SK-N-SH treated with all-trans-retinoic acid at 6 μM for 48 hours (cell line): ENCODE measurements around the gene TMED7.

Experiments
- ATAC-seq: fragments of 200-7000 bp; cut with Tn5 transposase; 3 replicates; pipeline ENCODE4 v1.9.1; 2020; ENCODE audit warnings: mild to moderate bottlenecking, moderate library complexity
- ARNTL ChIP-seq: fragments of 450-650 bp; formaldehyde crosslinking; IDR thresholded peaks from 2 replicates; pipeline ENCODE4 v1.5.0; 2020; ENCODE audit warnings: low read depth, mild to moderate bottlenecking, moderate library complexity, borderline replicate concordance
- BACH2 ChIP-seq: fragments of 250-450 bp; sonication (Bioruptor Pico); IDR thresholded peaks from 2 replicates; pipeline ENCODE4 v1.9.0; 2021; ENCODE audit warnings: mild to moderate bottlenecking, borderline replicate concordance
- CSDC2 ChIP-seq: fragments of 250-450 bp; sonication (Bioruptor Pico); IDR thresholded peaks from 2 replicates; pipeline ENCODE4 v1.5.0; 2020; ENCODE audit warnings: mild to moderate bottlenecking, moderate library complexity
- ESRRG ChIP-seq: fragments of 250-450 bp; sonication (Bioruptor Pico); IDR thresholded peaks from 2 replicates; pipeline ENCODE4 v1.6.1; 2021; ENCODE audit warnings: mild to moderate bottlenecking
- GLIS3 ChIP-seq: fragments of 250-450 bp; sonication (Bioruptor Pico); IDR thresholded peaks from 2 replicates; pipeline ENCODE4 v1.5.0; 2020; ENCODE audit warnings: mild to moderate bottlenecking, moderate library complexity
- ISL1 ChIP-seq: fragments of 250-450 bp; sonication (Bioruptor Pico); IDR thresholded peaks from 2 replicates; pipeline ENCODE4 v2.1.2; 2022; ENCODE audit warnings: mild to moderate bottlenecking, moderate library complexity
- OSR1 ChIP-seq: fragments of 250-450 bp; sonication (Bioruptor Pico); IDR thresholded peaks from 2 replicates; pipeline ENCODE4 v1.8.0; 2022; ENCODE audit warnings: moderate library complexity, mild to moderate bottlenecking, inconsistent platforms
- PPARA ChIP-seq: fragments of 250-450 bp; sonication (Bioruptor Pico); IDR thresholded peaks from 2 replicates; pipeline ENCODE4 v1.5.0; 2020; ENCODE audit warnings: mild to moderate bottlenecking, borderline replicate concordance
- RARB ChIP-seq: fragments of 250-450 bp; sonication (Bioruptor Pico); IDR thresholded peaks from 2 replicates; pipeline ENCODE4 v1.8.0; 2021; ENCODE audit warnings: mild to moderate bottlenecking, moderate library complexity
- TCF4 ChIP-seq: fragments of 250-450 bp; sonication (Bioruptor Pico); IDR thresholded peaks from 2 replicates; pipeline ENCODE4 v1.8.0; 2021; ENCODE audit warnings: mild to moderate bottlenecking, moderate library complexity, borderline replicate concordance
- TOX ChIP-seq: fragments of 250-450 bp; sonication (Bioruptor Pico); IDR thresholded peaks from 2 replicates; pipeline ENCODE4 v1.8.0; 2021; ENCODE audit warnings: mild to moderate bottlenecking, moderate library complexity, borderline replicate concordance
- ZC3H10 ChIP-seq: fragments of 250-450 bp; sonication (Bioruptor Pico); IDR thresholded peaks from 2 replicates; pipeline ENCODE4 v1.5.1; 2021; ENCODE audit warnings: mild to moderate bottlenecking, moderate library complexity
- ZFP3 ChIP-seq: fragments of 250-450 bp; sonication (Bioruptor Pico); IDR thresholded peaks from 2 replicates; pipeline ENCODE4 v1.5.0; 2020; ENCODE audit warnings: mild to moderate bottlenecking, moderate library complexity
- ZFP30 ChIP-seq: fragments of 450-650 bp; formaldehyde crosslinking; IDR thresholded peaks from 2 replicates; pipeline ENCODE4 v1.5.0; 2022; ENCODE audit warnings: mild to moderate bottlenecking, moderate library complexity
- ZNF565 ChIP-seq: fragments of 450-650 bp; formaldehyde crosslinking; conservative IDR thresholded peaks from 2 replicates; pipeline ENCODE4 v1.5.0; 2020; ENCODE audit warnings: low read depth, mild to moderate bottlenecking, moderate library complexity
- ZNF70 ChIP-seq: fragments of 450-650 bp; formaldehyde crosslinking; IDR thresholded peaks from 2 replicates; pipeline ENCODE4 v1.5.0; 2020; ENCODE audit warnings: mild to moderate bottlenecking, moderate library complexity
- TF ChIP-seq, protein P1 (sequence below): fragments of 250-450 bp; sonication (Bioruptor Pico); IDR thresholded peaks from 2 replicates; pipeline ENCODE4 v1.5.1; 2021; ENCODE audit warnings: mild to moderate bottlenecking, moderate library complexity
- TF ChIP-seq, protein P2 (sequence below): fragments of 250-450 bp; sonication (Bioruptor Pico); IDR thresholded peaks from 2 replicates; pipeline ENCODE4 v1.5.1; 2020; ENCODE audit warnings: low read depth, mild to moderate bottlenecking, moderate library complexity
- TF ChIP-seq, protein P3 (sequence below): fragments of 250-450 bp; sonication (Bioruptor Pico); IDR thresholded peaks from 2 replicates; pipeline ENCODE4 v1.8.0; 2020; ENCODE audit warnings: mild to moderate bottlenecking, moderate library complexity, borderline replicate concordance
- TF ChIP-seq, protein P4 (sequence below): fragments of 250-450 bp; sonication (Bioruptor Pico); IDR thresholded peaks from 2 replicates; pipeline ENCODE4 v1.5.0; 2020; ENCODE audit warnings: mild to moderate bottlenecking, moderate library complexity

Gene TMED7

DNA sequence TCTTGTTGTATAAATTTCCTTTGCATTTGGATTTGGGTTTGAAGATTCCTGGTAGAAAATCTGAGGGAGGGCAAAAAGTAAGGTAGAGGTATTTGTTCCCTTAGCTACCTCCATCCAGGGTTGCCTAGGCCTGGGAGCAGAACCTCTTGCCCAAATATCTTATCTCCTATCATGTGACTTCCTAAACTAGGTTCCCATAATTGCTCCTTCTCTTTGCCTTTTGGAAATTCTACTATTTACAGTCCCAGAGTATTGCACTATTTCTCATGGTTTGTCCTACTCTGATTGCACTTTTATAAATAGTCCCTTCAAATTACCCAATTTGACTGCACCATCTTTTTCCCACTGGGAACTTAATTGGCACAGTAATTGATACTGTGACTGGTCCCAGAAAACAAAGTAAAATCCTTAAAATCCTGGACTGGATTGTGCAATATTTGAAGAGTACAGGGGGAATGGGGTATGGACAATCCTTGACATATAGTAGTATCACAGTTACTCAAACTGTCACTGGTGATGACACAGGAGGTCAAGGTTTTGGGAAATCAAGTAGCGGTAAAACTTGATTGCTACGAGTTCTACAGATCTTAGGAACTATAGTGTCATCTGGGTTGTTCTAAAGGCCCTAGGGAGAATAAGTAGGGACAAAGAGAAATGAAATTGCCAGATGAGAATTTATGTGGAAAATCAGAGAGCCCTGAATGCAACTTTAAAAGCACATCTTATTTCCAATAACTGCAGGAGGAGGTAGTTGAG lies 31.5 kb upstream of the TMED7 start:
- TF ChIP-seq BACH2 (CRISPR knock-in tag) (no peak), ISL1 (CRISPR knock-in tag) (no peak), ARNTL (no peak), ESRRG (CRISPR knock-in tag) (no peak), RARB (CRISPR knock-in tag) (no peak), ZFP3 (CRISPR knock-in tag) (no peak), OSR1 (CRISPR knock-in tag) (no peak), ZNF70 (CRISPR knock-in tag) (no peak), TCF4 (CRISPR knock-in tag) (no peak), TOX (CRISPR knock-in tag) (no peak)
- TF ChIP-seq, protein P1, sequence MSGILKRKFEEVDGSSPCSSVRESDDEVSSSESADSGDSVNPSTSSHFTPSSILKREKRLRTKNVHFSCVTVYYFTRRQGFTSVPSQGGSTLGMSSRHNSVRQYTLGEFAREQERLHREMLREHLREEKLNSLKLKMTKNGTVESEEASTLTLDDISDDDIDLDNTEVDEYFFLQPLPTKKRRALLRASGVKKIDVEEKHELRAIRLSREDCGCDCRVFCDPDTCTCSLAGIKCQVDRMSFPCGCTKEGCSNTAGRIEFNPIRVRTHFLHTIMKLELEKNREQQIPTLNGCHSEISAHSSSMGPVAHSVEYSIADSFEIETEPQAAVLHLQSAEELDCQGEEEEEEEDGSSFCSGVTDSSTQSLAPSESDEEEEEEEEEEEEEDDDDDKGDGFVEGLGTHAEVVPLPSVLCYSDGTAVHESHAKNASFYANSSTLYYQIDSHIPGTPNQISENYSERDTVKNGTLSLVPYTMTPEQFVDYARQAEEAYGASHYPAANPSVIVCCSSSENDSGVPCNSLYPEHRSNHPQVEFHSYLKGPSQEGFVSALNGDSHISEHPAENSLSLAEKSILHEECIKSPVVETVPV (CRISPR knock-in tag): no peak
- TF ChIP-seq, protein P2, sequence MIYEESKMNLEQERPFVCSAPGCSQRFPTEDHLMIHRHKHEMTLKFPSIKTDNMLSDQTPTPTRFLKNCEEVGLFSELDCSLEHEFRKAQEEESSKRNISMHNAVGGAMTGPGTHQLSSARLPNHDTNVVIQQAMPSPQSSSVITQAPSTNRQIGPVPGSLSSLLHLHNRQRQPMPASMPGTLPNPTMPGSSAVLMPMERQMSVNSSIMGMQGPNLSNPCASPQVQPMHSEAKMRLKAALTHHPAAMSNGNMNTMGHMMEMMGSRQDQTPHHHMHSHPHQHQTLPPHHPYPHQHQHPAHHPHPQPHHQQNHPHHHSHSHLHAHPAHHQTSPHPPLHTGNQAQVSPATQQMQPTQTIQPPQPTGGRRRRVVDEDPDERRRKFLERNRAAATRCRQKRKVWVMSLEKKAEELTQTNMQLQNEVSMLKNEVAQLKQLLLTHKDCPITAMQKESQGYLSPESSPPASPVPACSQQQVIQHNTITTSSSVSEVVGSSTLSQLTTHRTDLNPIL (CRISPR knock-in tag): no peak
- ATAC-seq: no peak; the same call in 2 of the 3 replicates

DNA sequence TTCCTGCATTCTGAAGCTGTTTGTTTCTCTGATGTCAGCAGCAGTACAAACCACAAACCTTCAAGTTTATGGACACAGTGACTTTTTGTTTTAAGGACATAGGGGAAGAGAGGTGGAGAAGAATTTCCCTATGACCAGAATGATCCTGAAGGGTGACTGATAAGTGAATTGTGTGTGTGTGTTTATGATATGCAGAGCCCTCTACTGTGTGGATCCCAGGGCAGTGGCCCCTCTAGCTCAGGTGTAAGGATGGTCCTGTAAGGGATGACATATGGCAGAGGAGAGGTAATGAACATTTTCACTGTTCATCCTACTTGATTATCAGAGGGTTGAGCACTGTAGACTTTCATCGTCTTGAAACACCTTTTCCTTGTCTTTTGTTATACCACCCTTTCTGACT lies 30.6 kb upstream of the TMED7 start:
- no peak for ATAC-seq
- no peak for TF ChIP-seq CSDC2 (CRISPR knock-in tag)
- TF ChIP-seq TOX (CRISPR knock-in tag): no peak
- no peak for TF ChIP-seq ZFP30 (CRISPR knock-in tag)
- no peak for TF ChIP-seq ARNTL
- TF ChIP-seq, protein P1 (CRISPR knock-in tag): no peak
- TF ChIP-seq GLIS3 (CRISPR knock-in tag): no peak
- TF ChIP-seq ZFP3 (CRISPR knock-in tag): no peak
- TF ChIP-seq ZNF565 (CRISPR knock-in tag): no peak
- TF ChIP-seq ZNF70 (CRISPR knock-in tag): no peak
- no peak for TF ChIP-seq TCF4 (CRISPR knock-in tag)
- TF ChIP-seq, protein P3, sequence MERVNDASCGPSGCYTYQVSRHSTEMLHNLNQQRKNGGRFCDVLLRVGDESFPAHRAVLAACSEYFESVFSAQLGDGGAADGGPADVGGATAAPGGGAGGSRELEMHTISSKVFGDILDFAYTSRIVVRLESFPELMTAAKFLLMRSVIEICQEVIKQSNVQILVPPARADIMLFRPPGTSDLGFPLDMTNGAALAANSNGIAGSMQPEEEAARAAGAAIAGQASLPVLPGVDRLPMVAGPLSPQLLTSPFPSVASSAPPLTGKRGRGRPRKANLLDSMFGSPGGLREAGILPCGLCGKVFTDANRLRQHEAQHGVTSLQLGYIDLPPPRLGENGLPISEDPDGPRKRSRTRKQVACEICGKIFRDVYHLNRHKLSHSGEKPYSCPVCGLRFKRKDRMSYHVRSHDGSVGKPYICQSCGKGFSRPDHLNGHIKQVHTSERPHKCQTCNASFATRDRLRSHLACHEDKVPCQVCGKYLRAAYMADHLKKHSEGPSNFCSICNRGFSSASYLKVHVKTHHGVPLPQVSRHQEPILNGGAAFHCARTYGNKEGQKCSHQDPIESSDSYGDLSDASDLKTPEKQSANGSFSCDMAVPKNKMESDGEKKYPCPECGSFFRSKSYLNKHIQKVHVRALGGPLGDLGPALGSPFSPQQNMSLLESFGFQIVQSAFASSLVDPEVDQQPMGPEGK (CRISPR knock-in tag): no peak
- no peak for TF ChIP-seq ZC3H10
- TF ChIP-seq, protein P2 (CRISPR knock-in tag): no peak
- TF ChIP-seq, protein P4, sequence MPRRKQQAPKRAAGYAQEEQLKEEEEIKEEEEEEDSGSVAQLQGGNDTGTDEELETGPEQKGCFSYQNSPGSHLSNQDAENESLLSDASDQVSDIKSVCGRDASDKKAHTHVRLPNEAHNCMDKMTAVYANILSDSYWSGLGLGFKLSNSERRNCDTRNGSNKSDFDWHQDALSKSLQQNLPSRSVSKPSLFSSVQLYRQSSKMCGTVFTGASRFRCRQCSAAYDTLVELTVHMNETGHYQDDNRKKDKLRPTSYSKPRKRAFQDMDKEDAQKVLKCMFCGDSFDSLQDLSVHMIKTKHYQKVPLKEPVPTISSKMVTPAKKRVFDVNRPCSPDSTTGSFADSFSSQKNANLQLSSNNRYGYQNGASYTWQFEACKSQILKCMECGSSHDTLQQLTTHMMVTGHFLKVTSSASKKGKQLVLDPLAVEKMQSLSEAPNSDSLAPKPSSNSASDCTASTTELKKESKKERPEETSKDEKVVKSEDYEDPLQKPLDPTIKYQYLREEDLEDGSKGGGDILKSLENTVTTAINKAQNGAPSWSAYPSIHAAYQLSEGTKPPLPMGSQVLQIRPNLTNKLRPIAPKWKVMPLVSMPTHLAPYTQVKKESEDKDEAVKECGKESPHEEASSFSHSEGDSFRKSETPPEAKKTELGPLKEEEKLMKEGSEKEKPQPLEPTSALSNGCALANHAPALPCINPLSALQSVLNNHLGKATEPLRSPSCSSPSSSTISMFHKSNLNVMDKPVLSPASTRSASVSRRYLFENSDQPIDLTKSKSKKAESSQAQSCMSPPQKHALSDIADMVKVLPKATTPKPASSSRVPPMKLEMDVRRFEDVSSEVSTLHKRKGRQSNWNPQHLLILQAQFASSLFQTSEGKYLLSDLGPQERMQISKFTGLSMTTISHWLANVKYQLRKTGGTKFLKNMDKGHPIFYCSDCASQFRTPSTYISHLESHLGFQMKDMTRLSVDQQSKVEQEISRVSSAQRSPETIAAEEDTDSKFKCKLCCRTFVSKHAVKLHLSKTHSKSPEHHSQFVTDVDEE (CRISPR knock-in tag): no peak
- no peak for TF ChIP-seq RARB (CRISPR knock-in tag)
- TF ChIP-seq PPARA (CRISPR knock-in tag): no peak
- TF ChIP-seq OSR1 (CRISPR knock-in tag): no peak
